ENCODE measurements around the gene UNC13D.

Gene UNC13D

GRCh38 chr17:75803883-75804282 is 40.3 kb downstream of the UNC13D start:
- peak overlapping the region; percentile 65 for H3K27ac Mint-ChIP-seq

GRCh38 chr17:75799402-75799801 is 44.8 kb downstream of the UNC13D start:
- Mint-ChIP-seq H3K4me1 (ENCODE audit: low read depth) (peaks cover 19% of the 10 kb centered on the region), H3K27ac (no peak overlapping the region)

More at GRCh38 chr17:75803883-75804282, 40.3 kb downstream of the UNC13D start:
- Mint-ChIP-seq H3K4me1 (ENCODE audit: low read depth) (peaks cover 17% of the 10 kb centered on the region), H3K9me3 (no peaks in the 10 kb centered on the region), H3K4me3 (no peak overlapping the region), H3K36me3 (ENCODE audit: low read depth) (peaks cover 23% of the 10 kb centered on the region), H3K27me3 (no peaks in the 10 kb centered on the region)
- no peak for DNase-seq

GRCh38 chr17:75795820-75796607 is 48.2 kb downstream of the UNC13D start:
- Mint-ChIP-seq H3K36me3 (ENCODE audit: low read depth) (peaks cover 71% of the 10 kb centered on the region), H3K9me3 (no peaks in the 10 kb centered on the region), H3K27me3 (no peaks in the 10 kb centered on the region), H3K4me3 (no peak overlapping the region), H3K4me1 (ENCODE audit: low read depth) (peaks cover 30% of the 10 kb centered on the region), H3K27ac (no peak overlapping the region)
- DNase-seq, result no peak

More at GRCh38 chr17:75799402-75799801, 44.8 kb downstream of the UNC13D start:
- no peak overlapping the region for H3K4me3 Mint-ChIP-seq
- no peak for DNase-seq
- H3K9me3 Mint-ChIP-seq, result no peaks in the 10 kb centered on the region
- H3K36me3 Mint-ChIP-seq (ENCODE audit: low read depth), result peaks cover 57% of the 10 kb centered on the region
- no peaks in the 10 kb centered on the region for H3K27me3 Mint-ChIP-seq

- no peaks in the 10 kb centered on the region for H3K27me3 Mint-ChIP-seq
- no peak for DNase-seq
- H3K4me1 Mint-ChIP-seq (ENCODE audit: low read depth), result peaks cover 36% of the 10 kb centered on the region
- H3K4me3 Mint-ChIP-seq, result no peak overlapping the region
- peak overlapping the region; percentile 51 for H3K27ac Mint-ChIP-seq
- no peaks in the 10 kb centered on the region for H3K9me3 Mint-ChIP-seq
- H3K36me3 Mint-ChIP-seq (ENCODE audit: low read depth), result peaks cover 59% of the 10 kb centered on the region
These were observed 50.7 kb downstream of the UNC13D start for GRCh38 chr17:75793460-75793859.

GRCh38 chr17:75791254-75791653 is 53.0 kb downstream of the UNC13D start:
- Mint-ChIP-seq H3K27ac (no peak overlapping the region), H3K36me3 (ENCODE audit: low read depth) (peaks cover 53% of the 10 kb centered on the region), H3K4me3 (no peak overlapping the region), H3K27me3 (no peaks in the 10 kb centered on the region), H3K9me3 (no peaks in the 10 kb centered on the region), H3K4me1 (ENCODE audit: low read depth) (peaks cover 48% of the 10 kb centered on the region)
- no peak for DNase-seq

- Mint-ChIP-seq H3K4me3 (peak overlapping the region; percentile 87), H3K4me1 (ENCODE audit: low read depth) (peaks cover 54% of the 10 kb centered on the region), H3K27me3 (no peaks in the 10 kb centered on the region), H3K9me3 (no peaks in the 10 kb centered on the region), H3K27ac (peak overlapping the region; percentile 99), H3K36me3 (ENCODE audit: low read depth) (peaks cover 26% of the 10 kb centered on the region)
- peak; percentile 94 for DNase-seq
These were observed 59.0 kb downstream of the UNC13D start for GRCh38 chr17:75785016-75785890.

- peak; percentile 95 for DNase-seq
- peak within 1 kb of the TSS; percentile 87 for H3K4me3 Mint-ChIP-seq
- peak within 1 kb of the TSS; percentile 99 for H3K27ac Mint-ChIP-seq
- H3K27me3 Mint-ChIP-seq, result no peaks in the 10 kb centered on the region
- no peaks in the 10 kb centered on the region for H3K9me3 Mint-ChIP-seq
- H3K36me3 Mint-ChIP-seq (ENCODE audit: low read depth), result peaks cover 27% of the 10 kb centered on the region
- peaks cover 59% of the 10 kb centered on the region for H3K4me1 Mint-ChIP-seq (ENCODE audit: low read depth)
These were observed 59.7 kb downstream of the UNC13D start, which contains the start of gene UNK for GRCh38 chr17:75784473-75785015. UNK (plus strand) TSS chr17:75784806; CDS start chr17:75784881, 75 bp downstream.

- Mint-ChIP-seq H3K4me3 (peak overlapping the region; percentile 87), H3K4me1 (ENCODE audit: low read depth) (peaks cover 58% of the 10 kb centered on the region), H3K27ac (peak overlapping the region; percentile 99), H3K36me3 (ENCODE audit: low read depth) (peaks cover 29% of the 10 kb centered on the region), H3K9me3 (no peaks in the 10 kb centered on the region), H3K27me3 (no peaks in the 10 kb centered on the region)
- DNase-seq, result no peak
These were observed 60.3 kb downstream of the UNC13D start for GRCh38 chr17:75783803-75784472.

GRCh38 chr17:75783069-75783783 is 61.0 kb downstream of the UNC13D start:
- Mint-ChIP-seq H3K4me3 (peak overlapping the region; percentile 87), H3K9me3 (no peaks in the 10 kb centered on the region), H3K36me3 (ENCODE audit: low read depth) (peaks cover 37% of the 10 kb centered on the region), H3K27me3 (no peaks in the 10 kb centered on the region), H3K4me1 (ENCODE audit: low read depth) (peaks cover 56% of the 10 kb centered on the region), H3K27ac (peak overlapping the region; percentile 99)
- no peak for DNase-seq

- Mint-ChIP-seq H3K9me3 (no peaks in the 10 kb centered on the region), H3K4me3 (peak overlapping the region; percentile 97), H3K27ac (peak overlapping the region; percentile 100), H3K27me3 (no peaks in the 10 kb centered on the region), H3K4me1 (ENCODE audit: low read depth) (peaks cover 58% of the 10 kb centered on the region), H3K36me3 (ENCODE audit: low read depth) (peaks cover 44% of the 10 kb centered on the region)
- DNase-seq, result no peak
These were observed 64.0 kb downstream of the UNC13D start for GRCh38 chr17:75779987-75780889.

GRCh38 chr17:75779250-75779986 is 64.8 kb downstream of the UNC13D start:
- peak overlapping the region; percentile 97 for H3K4me3 Mint-ChIP-seq
- peaks cover 48% of the 10 kb centered on the region for H3K36me3 Mint-ChIP-seq (ENCODE audit: low read depth)
- no peaks in the 10 kb centered on the region for H3K9me3 Mint-ChIP-seq
- H3K27ac Mint-ChIP-seq, result peak overlapping the region; percentile 100
- no peaks in the 10 kb centered on the region for H3K27me3 Mint-ChIP-seq
- peaks cover 55% of the 10 kb centered on the region for H3K4me1 Mint-ChIP-seq (ENCODE audit: low read depth)
- peak; percentile 94 for DNase-seq

GRCh38 chr17:75778861-75779249 is 65.3 kb downstream of the UNC13D start:
- Mint-ChIP-seq H3K27me3 (no peaks in the 10 kb centered on the region), H3K4me1 (ENCODE audit: low read depth) (peaks cover 51% of the 10 kb centered on the region), H3K9me3 (no peaks in the 10 kb centered on the region), H3K4me3 (peak overlapping the region; percentile 97), H3K36me3 (ENCODE audit: low read depth) (peaks cover 52% of the 10 kb centered on the region), H3K27ac (peak overlapping the region; percentile 100)
- no peak for DNase-seq
